ENCODE measurements around the gene DYNLT4. TPM values are rescaled to one million over a fixed set of nuclear protein-coding genes. Genes with fewer than 3 reads are reported as not detected.

The DYNLT4 gene
- total and polyA plus RNA-seq, 4 experiments from 2014 or later, result 0.47 to 1.6 (median 1.0) TPM; not detected in 1

DNA sequence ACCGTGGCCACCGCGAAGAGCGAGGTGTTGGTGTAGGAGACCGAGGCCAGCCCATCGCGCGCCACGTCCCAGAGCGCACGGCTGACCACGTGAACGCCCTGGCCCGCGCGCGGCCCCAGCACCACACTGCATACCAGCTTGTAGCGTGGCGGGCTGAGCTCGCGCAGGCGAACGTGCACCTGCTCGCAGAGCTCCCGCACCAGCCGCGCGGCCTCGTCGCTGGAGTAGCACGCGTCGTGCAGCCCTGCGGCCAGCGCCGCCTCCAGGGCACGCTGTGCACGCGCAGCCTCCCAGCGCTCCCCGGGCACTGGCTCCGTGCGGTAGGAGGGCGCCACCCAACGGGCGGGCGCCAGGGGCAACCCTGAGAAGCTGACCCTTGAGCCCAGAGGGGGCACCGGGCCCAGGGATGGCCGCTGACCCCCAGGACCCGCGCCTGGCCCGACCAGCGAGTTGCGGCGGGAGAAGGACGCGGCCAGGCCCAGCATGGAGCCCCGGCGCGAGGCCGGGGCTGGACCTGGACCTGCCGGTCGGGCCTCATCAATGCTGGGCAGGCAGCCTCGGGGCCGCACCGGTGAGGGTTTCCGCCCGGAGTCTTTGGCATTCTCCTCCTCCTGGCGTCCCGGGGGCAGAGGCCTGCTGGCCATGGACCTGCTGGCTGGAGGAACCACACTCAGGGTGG, 987 bp downstream of the DYNLT4 start:
- Histone ChIP-seq H3K4me3 (ENCODE audit: low read length in 2 of 2) (no peak overlapping the region), H3K4me1 (ENCODE audit: insufficient read depth, low read length) (peaks cover 84% of the 10 kb centered on the region), H3K36me3 (ENCODE audit: insufficient read depth, low read length) (peaks cover 35% of the 10 kb centered on the region), H3K9me3 (ENCODE audit: control insufficient read depth in 1 of 2, low read length in 2 of 2) (no peaks in the 10 kb centered on the region), H3K27ac (ENCODE audit: low read depth, low read length) (peak overlapping the region; percentile 98), H3K27me3 (ENCODE audit: insufficient read depth, low read length) (no peaks in the 10 kb centered on the region)
- peaks cover 53 to 90% (median 69%) of the 10 kb centered on the region in 4 donors for H3K4me1 Mint-ChIP-seq
- H3K4me3 Mint-ChIP-seq, result peak overlapping the region in 2 of 8 donors; percentile 80 to 87
- ChIA-PET POLR2A (ENCODE audit: partially characterized antibody) (interaction anchor here (1.0 to 18.2 kb wide), 9 partner anchors 10 to 85 kb away, joined by 3 to 1564 read pairs (median 52); partner anchors contain the start of genes BEST4, BTBD19, DYNLT4 and RNU5D-1), CTCF (ENCODE audit: partially characterized antibody) (interaction anchor here (0.5 to 13.0 kb wide), 2 partner anchors 14 to 794 kb away, joined by 3 to 174 read pairs; no protein-coding TSS in a partner anchor)
- H3K9me3 Mint-ChIP-seq, result peaks cover 0 to 14% (median 0%) of the 10 kb centered on the region in 8 donors
- H3K27me3 Mint-ChIP-seq, result no peaks in the 10 kb centered on the region
- intact Hi-C loops (cut with micrococcal nuclease), result loop anchor here (5.0 to 10.0 kb wide), 2 partner anchors 74 to 779 kb away; partner anchors contain the start of genes NASP and RNU5D-1
- peak overlapping the region; percentile 98 to 100 (median 99) for H3K27ac Mint-ChIP-seq
- peak in 3 of 5 donors; percentile 41 to 53 (median 47) for DNase-seq
- H3K36me3 Mint-ChIP-seq, result peaks cover 36 to 62% of the 10 kb centered on the region in 2 donors

DNA sequence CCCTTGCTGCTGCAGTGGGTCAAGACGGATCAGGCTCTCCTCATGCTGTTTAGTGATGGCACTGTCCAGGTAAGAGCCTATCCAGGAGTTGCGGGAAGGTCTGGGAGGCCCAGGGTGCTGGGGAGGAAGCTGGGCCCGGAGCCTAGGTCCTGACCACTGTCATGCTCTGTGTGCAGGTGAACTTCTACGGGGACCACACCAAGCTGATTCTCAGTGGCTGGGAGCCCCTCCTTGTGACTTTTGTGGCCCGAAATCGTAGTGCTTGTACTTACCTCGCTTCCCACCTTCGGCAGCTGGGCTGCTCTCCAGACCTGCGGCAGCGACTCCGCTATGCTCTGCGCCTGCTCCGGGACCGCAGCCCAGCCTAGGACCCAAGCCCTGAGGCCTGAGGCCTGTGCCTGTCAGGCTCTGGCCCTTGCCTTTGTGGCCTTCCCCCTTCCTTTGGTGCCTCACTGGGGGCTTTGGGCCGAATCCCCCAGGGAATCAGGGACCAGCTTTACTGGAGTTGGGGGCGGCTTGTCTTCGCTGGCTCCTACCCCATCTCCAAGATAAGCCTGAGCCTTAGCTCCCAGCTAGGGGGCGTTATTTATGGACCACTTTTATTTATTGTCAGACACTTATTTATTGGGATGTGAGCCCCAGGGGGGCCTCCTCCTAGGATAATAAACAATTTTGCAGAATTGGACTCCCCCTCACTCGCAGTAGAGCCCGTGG, 1.7 kb downstream of the DYNLT4 start:
- Histone ChIP-seq H3K4me3 (ENCODE audit: low read length in 2 of 2) (no peak overlapping the region), H3K4me1 (ENCODE audit: insufficient read depth, low read length) (peaks cover 77% of the 10 kb centered on the region), H3K36me3 (ENCODE audit: insufficient read depth, low read length) (peaks cover 35% of the 10 kb centered on the region), H3K9me3 (ENCODE audit: control insufficient read depth in 1 of 2, low read length in 2 of 2) (no peaks in the 10 kb centered on the region), H3K27ac (ENCODE audit: low read depth, low read length) (no peak overlapping the region), H3K27me3 (ENCODE audit: insufficient read depth, low read length) (no peaks in the 10 kb centered on the region)
- intact Hi-C loops (cut with micrococcal nuclease), result loop anchor here (5.0 to 10.0 kb wide), 2 partner anchors 73 to 779 kb away; partner anchors contain the start of genes NASP and RNU5D-1
- CTCF ChIA-PET (ENCODE audit: partially characterized antibody), result interaction anchor here (0.8 to 13.0 kb wide), 2 partner anchors 15 to 18 kb away, joined by 3 to 174 read pairs; no protein-coding TSS in a partner anchor
- peak overlapping the region; percentile 82 to 95 (median 91) for H3K27ac Mint-ChIP-seq
- H3K4me1 Mint-ChIP-seq, result peaks cover 48 to 88% (median 63%) of the 10 kb centered on the region in 4 donors
- POLR2A ChIA-PET (ENCODE audit: partially characterized antibody), result interaction anchor here (1.0 to 18.2 kb wide), 6 partner anchors 9 to 84 kb away, joined by 3 to 1564 read pairs (median 4); partner anchors contain the start of genes BTBD19, DYNLT4, RNU5D-1 and RPS8
- peaks cover 0 to 14% (median 0%) of the 10 kb centered on the region in 8 donors for H3K9me3 Mint-ChIP-seq
- peak overlapping the region; percentile 2 to 49 (median 22) for H3K4me3 Mint-ChIP-seq
- peak in 3 of 5 donors; percentile 15 to 37 (median 29) for DNase-seq
- no peaks in the 10 kb centered on the region for H3K27me3 Mint-ChIP-seq
- H3K36me3 Mint-ChIP-seq, result peaks cover 40 to 65% of the 10 kb centered on the region in 2 donors

DNA sequence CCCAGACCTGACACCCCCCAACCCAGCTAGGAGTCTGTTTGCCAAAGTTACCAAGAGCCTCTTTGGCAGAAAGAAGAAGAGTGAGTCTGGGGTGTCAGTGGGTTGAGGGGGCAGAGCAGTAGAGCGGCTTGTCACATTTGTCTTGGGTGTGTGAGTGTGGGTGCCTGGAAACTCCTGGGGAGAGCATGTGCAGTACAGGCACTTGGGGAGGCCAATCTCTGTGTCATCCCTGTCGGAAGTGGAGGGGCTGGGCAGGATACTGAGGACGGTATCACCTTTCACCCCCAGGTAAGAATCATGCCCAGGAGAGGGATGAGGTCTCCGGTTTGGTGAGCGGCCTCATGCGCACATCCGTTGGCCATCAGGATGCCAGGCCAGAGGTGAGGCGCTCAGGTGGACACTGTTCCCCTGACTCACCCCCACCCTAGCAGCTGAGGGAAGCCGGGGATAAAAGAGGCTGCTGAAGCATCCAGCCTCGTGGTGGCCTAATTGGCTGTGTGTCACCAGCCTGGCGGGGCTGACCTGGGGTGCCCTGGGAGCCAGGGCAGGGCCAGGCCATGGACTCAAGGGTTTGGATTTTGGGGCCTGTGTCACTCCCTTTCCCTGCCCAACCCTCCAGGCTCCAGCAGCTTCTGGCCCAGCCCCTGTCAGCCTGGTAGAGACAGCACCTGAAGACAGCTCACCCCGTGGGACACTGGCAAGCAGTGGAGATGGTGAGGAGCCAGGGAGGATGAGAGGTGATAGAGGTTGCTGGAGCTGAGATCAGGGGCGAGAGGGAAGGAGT, 3.6 kb downstream of the DYNLT4 start:
- Mint-ChIP-seq H3K27ac (peak overlapping the region; percentile 82 to 100 (median 95)), H3K4me3 (peak overlapping the region; percentile 86 to 99 (median 95)), H3K27me3 (no peaks in the 10 kb centered on the region), H3K9me3 (peaks cover 0 to 7% (median 0%) of the 10 kb centered on the region in 8 donors), H3K36me3 (peaks cover 40 to 62% of the 10 kb centered on the region in 2 donors), H3K4me1 (peaks cover 39 to 78% (median 51%) of the 10 kb centered on the region in 4 donors)
- Histone ChIP-seq H3K9me3 (ENCODE audit: control insufficient read depth in 1 of 2, low read length in 2 of 2) (no peaks in the 10 kb centered on the region), H3K4me1 (ENCODE audit: insufficient read depth, low read length) (peaks cover 67% of the 10 kb centered on the region), H3K36me3 (ENCODE audit: insufficient read depth, low read length) (peaks cover 35% of the 10 kb centered on the region), H3K4me3 (ENCODE audit: low read length in 2 of 2) (peak overlapping the region in 1 of 2 donors; percentile 83), H3K27ac (ENCODE audit: low read depth, low read length) (peak overlapping the region; percentile 96), H3K27me3 (ENCODE audit: insufficient read depth, low read length) (no peaks in the 10 kb centered on the region)
- intact Hi-C loops (cut with micrococcal nuclease), result loop anchor here (5.0 to 10.0 kb wide), 3 partner anchors 689 to 884 kb away; partner anchors contain the start of genes GPBP1L1, NASP, TESK2 and TMEM69
- POLR2A ChIA-PET (ENCODE audit: partially characterized antibody), result interaction anchor here (1.0 to 18.2 kb wide), 5 partner anchors 14 to 500 kb away, joined by 3 to 1564 read pairs (median 4); partner anchors contain the start of genes BEST4, BTBD19, DYNLT4 and RPS8
- peak in 2 of 5 donors; percentile 12 to 42 for DNase-seq
- CTCF ChIA-PET (ENCODE audit: partially characterized antibody), result interaction anchor here (1.6 to 13.0 kb wide), 2 partner anchors 17 to 28 kb away, joined by 4 to 174 read pairs; partner anchors contain the start of gene RPS8

DNA sequence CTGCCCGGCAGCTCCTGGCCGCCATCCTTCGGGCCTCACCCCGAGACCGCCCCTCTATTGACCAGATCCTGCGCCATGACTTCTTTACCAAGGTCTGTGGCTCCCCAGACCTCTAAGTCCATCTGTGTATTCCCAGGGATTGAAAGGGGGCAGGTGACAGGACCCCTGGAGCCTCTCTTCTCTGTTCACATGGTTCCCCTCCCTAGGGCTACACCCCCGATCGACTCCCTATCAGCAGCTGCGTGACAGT, 4.2 kb downstream of the DYNLT4 start:
- H3K4me1 Mint-ChIP-seq, result peaks cover 39 to 73% (median 47%) of the 10 kb centered on the region in 4 donors
- intact Hi-C loops (cut with micrococcal nuclease), result loop anchor here (5.0 to 10.0 kb wide), 3 partner anchors 689 to 884 kb away; partner anchors contain the start of genes GPBP1L1, NASP, TESK2 and TMEM69

DNA sequence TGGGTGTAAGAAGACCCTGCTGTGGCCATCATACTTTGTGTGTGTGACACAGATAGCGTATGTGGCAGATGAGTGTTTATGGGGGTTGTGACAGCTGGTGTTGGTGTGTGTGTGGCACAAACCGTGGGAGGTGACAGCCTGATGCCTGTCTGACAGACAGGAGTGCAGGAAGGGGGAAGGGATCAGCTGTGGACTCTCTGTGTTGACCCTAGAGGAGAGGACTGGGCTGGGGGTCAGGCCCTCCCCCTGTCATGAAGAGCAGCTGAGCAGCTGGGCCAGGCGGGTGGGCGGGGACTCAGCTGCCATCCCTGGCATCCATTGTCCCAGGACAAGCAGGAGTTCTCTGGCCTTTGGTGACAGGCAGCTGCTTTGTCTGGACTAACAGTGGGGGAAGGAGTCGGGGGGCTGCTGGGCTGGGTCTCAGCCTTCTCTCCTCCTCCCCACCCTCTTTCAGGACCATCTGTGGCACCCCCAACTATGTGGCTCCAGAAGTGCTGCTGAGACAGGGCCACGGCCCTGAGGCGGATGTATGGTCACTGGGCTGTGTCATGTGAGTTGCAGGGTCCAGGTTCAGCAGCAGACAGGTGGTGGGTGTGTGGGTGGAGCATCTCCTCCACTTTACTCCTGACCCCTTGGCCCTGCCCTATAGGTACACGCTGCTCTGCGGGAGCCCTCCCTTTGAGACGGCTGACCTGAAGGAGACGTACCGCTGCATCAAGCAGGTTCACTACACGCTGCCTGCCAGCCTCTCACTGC, 4.7 kb downstream of the DYNLT4 start:
- H3K27me3 ChIP-seq (ENCODE audit: insufficient read depth, low read length), result no peaks in the 10 kb centered on the region
- H3K4me3 Mint-ChIP-seq, result peak overlapping the region; percentile 88 to 99 (median 95)
- peak overlapping the region; percentile 96 for H3K27ac ChIP-seq (ENCODE audit: low read depth, low read length)
- H3K9me3 Mint-ChIP-seq, result peaks cover 0 to 7% (median 0%) of the 10 kb centered on the region in 8 donors
- H3K36me3 ChIP-seq (ENCODE audit: insufficient read depth, low read length), result peaks cover 35% of the 10 kb centered on the region
- peaks cover 35 to 68% (median 42%) of the 10 kb centered on the region in 4 donors for H3K4me1 Mint-ChIP-seq
- DNase-seq, result peak in 2 of 5 donors; percentile 22 to 49
- H3K4me3 ChIP-seq (ENCODE audit: low read length in 2 of 2), result peak overlapping the region; percentile 77 to 83
- intact Hi-C loops (cut with micrococcal nuclease), result loop anchor here (1.0 to 10.0 kb wide), 4 partner anchors 17 to 885 kb away; partner anchors contain the start of genes GPBP1L1, NASP, TESK2 and TMEM69
- H3K27me3 Mint-ChIP-seq, result no peaks in the 10 kb centered on the region
- H3K9me3 ChIP-seq (ENCODE audit: control insufficient read depth in 1 of 2, low read length in 2 of 2), result no peaks in the 10 kb centered on the region
- peaks cover 57% of the 10 kb centered on the region for H3K4me1 ChIP-seq (ENCODE audit: insufficient read depth, low read length)
- ChIA-PET CTCF (ENCODE audit: partially characterized antibody) (interaction anchor here (0.5 to 13.0 kb wide), 2 partner anchors 18 to 84 kb away, joined by 3 to 174 read pairs; no protein-coding TSS in a partner anchor), POLR2A (ENCODE audit: partially characterized antibody) (interaction anchor here (1.1 to 18.2 kb wide), 6 partner anchors 15 to 501 kb away, joined by 3 to 1564 read pairs (median 4); partner anchors contain the start of genes BEST4, BTBD19, DYNLT4 and RNU5D-1)
- H3K36me3 Mint-ChIP-seq, result peaks cover 40 to 55% of the 10 kb centered on the region in 2 donors
- H3K27ac Mint-ChIP-seq, result peak overlapping the region; percentile 82 to 100 (median 95)

More for the DNA sequence above, 4.2 kb downstream of the DYNLT4 start:
- Histone ChIP-seq H3K36me3 (ENCODE audit: insufficient read depth, low read length) (peaks cover 35% of the 10 kb centered on the region), H3K27me3 (ENCODE audit: insufficient read depth, low read length) (no peaks in the 10 kb centered on the region), H3K4me3 (ENCODE audit: low read length in 2 of 2) (peak overlapping the region in 1 of 2 donors; percentile 83), H3K27ac (ENCODE audit: low read depth, low read length) (peak overlapping the region; percentile 96), H3K4me1 (ENCODE audit: insufficient read depth, low read length) (peaks cover 62% of the 10 kb centered on the region), H3K9me3 (ENCODE audit: control insufficient read depth in 1 of 2, low read length in 2 of 2) (no peaks in the 10 kb centered on the region)
- DNase-seq, result no peak
- peak overlapping the region; percentile 86 to 99 (median 95) for H3K4me3 Mint-ChIP-seq
- H3K27me3 Mint-ChIP-seq, result no peaks in the 10 kb centered on the region
- ChIA-PET CTCF (ENCODE audit: partially characterized antibody) (interaction anchor here (0.5 to 13.0 kb wide), 2 partner anchors 17 to 84 kb away, joined by 3 to 174 read pairs; no protein-coding TSS in a partner anchor), POLR2A (ENCODE audit: partially characterized antibody) (interaction anchor here (1.0 to 18.2 kb wide), 6 partner anchors 15 to 501 kb away, joined by 3 to 1564 read pairs (median 4); partner anchors contain the start of genes BEST4, BTBD19, DYNLT4 and RPS8)
- H3K27ac Mint-ChIP-seq, result peak overlapping the region; percentile 82 to 100 (median 95)
- H3K9me3 Mint-ChIP-seq, result peaks cover 0 to 7% (median 0%) of the 10 kb centered on the region in 8 donors
- H3K36me3 Mint-ChIP-seq, result peaks cover 40 to 60% of the 10 kb centered on the region in 2 donors
